HG03442 (cell line): Measurements from ENCODE around the gene BAK1.
"Not testable (repeated sequence)": the region's sequence is repeated elsewhere in the genome, so short reads cannot be mapped to it uniquely, and the experiment has no call there.

ENCODE experiments used
- ATAC-seq: cut with Tn5 transposase; IDR thresholded peaks from one replicate; pipeline ENCODE4 v1.9.1; 2021; ENCODE audit warnings: mild to moderate bottlenecking, moderate library complexity; ENCODE audit not compliant: unreplicated experiment

Gene BAK1

DNA sequence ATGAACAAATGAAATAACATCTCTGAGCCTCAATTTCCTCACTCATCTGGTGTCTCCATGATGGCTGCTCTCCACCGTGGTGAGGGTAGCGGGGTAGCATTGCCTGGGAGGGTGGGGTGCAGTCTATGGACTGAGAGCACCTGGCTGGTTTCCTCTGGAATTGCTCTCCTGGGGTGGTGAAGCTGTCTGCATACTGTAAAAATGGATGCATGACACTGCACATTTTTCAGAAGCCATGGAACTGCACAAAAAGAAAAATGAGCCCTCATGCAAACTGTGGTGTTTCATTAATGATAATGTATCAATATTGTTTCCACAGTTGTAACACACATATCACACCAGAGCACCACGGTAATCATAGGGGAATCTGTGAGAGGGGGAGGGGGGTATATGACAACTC, 28.9 kb upstream of the BAK1 start:
- no peak for ATAC-seq

- ATAC-seq: no peak
Measured at GRCh38 chr6:33607784-33608161, 27.7 kb upstream of the BAK1 start.

DNA sequence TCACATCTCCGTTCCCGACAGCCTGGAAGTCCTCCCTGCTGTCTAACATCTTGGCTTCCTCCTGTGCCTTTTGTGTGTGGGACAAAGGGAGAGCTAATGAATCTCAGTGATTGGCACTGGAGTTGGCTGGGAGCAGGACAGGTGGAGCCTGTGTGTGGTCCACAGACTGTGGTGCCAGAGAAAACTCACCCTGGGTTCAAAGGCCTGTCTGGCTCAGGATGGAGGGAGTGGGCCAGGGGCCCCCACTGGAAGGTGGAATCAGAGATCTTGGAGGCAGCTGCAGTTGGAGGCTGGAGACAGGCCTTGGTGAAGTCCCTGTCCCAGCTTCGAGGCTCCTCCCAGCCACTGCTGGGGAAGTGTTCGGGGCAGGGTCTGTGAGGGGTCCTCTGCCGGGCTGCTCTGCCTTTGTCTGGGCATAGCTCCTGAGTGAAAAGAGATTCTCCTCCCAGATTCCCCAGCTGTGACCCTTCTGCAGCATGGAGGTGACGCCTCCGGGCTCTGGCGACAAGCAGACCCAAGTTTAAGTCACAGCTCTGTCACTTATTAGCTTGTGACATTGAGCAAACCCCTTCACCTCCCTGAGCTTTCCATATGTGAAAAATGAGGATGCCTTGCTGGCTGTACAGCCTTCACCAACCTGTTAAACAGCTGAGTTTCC, 27.2 kb upstream of the BAK1 start:
- ATAC-seq: no peak

GRCh38 chr6:33606642-33607041, 26.6 kb upstream of the BAK1 start:
- ATAC-seq: no peak

DNA sequence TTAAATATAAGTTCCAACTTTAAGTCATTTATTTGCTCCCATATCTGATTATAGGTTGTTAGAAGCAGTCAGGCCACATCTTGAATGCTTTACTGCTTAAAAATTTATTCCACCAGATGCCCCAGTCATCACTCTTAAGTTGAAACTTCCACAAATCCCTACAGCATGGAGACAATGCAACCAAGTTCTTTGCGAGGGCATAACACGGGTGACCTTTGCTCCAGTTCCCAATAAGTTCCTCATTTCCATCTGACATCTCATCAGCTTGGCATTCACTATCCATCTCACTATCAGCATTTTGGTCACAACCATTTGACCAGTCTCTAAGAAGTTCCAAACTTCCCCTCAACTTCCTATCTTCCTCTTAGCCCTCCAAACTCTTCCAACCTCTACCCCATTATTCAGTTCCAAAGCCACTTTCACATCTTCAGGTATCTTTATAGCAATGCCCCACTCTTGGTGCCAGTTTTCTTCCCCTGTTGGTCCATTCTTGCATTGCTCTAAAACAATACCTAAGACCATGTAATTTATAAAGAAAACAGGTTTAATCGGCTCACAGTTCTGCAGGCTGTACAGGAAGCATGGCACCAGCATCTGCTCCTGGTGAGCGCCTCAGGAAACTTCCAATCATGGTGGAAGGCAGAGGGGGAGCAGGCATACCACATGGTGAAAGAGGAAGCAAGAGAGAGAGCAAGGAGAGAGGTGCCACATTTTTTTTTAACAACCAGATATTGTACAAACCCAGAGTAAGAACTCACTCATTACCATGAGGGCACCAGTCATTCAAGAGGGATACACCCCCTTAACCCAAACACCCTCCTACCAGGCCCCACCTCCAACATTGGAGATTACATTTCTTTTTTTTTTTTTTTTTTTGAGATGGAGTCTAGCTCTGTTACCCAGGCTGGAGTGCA, 25.1 kb upstream of the BAK1 start:
- no peak for ATAC-seq

- no peak for ATAC-seq
Measured at GRCh38 chr6:33602180-33602579, 22.1 kb upstream of the BAK1 start.

DNA sequence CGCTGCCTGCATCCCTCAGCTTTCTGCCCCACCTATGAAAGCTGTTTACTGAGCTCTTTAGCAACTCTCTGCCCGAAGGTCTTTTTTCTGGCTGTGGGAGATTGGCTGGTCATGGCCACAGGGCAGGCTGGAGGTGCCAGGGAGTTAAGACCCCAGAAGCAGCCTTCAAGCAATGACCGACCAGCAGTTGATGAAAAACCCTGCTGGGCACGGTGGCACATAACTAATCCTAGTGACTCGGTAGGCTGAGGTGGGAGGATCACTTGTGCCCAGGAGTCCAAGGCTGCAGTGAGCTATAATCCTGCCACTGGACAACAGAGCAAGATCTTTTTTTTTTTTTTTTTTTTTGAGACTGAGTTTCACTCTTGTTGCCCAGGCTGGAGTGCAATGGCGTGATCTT, 20.7 kb upstream of the BAK1 start:
- ATAC-seq: no peak

- no peak for ATAC-seq
Measured at GRCh38 chr6:33599413-33599938, 19.4 kb upstream of the BAK1 start.

DNA sequence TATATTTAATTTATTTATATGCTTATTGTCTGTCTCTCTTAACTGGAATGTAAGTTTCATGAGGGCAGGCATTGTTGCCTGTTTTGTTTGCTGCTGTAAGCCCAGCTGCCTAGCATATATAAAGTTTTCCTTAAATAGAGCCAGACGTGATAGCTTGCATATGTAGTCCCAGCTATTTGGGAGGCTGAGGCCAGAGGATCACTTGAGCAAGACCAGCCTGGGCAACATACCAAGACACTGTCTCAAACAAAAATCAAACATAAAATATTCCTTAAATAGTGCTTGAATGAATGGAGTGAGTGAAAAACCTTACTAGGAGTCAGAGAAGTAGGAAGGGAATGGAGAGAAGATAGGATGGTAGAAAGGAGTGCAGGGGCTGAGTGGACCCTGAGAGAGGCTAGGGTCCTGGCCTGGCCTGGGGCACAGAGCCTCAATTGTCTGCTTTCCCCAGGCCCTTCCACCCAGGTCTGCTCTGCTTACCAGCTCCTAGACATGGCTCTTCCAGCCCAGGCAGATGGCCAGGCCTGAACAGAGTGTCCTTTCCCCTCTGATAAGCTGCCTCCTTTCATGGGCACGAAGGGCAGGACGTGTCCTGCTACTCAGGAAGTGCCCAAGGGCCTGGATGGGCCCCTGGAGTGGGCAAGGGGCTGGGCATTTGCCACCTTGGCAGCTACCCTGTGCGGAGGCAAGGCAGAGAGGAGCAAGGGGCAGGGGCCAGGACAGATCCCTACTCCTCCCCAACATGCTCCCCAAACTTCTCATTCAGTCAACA, 17.7 kb upstream of the BAK1 start:
- ATAC-seq: no peak

DNA sequence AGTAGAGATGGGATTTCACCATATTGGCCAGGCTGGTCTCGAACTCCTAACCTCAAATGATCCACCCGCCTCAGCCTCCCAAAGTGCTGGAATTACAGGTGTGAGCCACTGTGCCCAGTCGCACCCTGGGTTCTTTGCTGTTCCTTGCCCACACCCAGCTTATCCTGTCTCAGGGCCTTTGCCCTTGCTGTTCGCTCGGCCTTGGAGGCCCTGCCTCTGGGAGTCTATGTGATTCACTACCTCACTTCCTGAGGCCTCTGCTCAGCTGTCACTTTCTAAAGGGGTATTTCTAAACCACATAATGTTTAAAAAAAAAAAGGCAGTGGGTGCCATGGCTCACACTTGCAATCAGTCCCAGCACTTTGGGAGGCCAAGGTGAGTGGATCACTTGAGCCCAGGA, 16.8 kb upstream of the BAK1 start:
- not testable (repeated sequence) for ATAC-seq

DNA sequence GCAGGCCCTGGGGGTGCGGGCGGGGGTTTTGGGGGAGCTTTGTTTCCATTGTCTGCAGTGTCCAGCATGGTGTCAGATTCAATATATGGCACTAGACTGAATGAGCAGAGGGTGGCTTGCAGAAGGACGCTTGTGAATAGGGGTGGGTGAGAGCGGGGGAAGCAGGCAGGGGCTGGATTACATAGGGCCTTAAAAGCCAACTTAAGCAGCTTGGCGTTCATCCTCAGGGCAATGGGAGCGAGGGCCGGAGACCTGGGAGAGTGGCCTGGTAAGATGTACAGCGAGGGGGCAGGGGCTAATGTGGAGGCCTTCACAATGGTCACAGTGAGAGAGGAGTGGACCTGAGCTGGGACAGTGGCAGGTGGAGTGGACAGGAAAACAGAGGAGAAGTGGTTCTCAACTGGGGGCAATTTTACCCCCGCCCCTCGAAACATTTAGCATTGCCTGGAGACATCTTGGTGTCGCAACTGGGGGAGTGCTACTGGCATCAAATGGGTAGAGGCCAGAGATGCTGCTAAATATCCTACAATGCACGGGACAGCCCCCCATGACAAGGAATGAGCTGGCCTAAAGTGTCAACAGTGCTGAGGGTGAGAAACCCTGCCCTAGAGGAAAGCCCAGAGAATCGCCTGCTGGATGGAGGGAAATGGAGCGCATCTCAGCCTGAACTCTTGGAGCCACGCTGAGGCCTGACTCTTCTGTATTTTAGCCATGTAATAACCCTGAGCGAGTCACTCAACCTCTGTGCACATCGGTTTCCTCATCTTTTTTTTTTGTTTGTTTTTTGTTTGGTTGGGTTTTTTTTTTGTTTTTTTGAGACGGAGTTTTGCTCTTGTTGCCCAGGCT, 15.1 kb upstream of the BAK1 start:
- no peak for ATAC-seq

DNA sequence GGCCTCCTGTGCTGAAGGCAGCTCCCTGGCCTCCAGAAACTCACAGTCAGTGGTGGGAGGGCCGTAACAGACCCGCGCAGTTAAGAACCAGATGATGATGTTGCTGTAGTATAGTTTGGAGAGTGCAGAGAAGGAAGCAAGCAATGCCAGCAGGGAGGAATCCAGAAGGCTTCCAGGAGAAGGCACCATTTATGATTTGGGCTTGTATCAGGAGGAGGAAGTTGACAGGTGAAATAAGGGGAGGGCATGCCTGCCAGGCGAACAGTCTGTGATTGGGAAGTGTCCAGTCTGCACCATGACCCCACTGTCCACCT, 13.3 kb upstream of the BAK1 start:
- no peak for ATAC-seq

DNA sequence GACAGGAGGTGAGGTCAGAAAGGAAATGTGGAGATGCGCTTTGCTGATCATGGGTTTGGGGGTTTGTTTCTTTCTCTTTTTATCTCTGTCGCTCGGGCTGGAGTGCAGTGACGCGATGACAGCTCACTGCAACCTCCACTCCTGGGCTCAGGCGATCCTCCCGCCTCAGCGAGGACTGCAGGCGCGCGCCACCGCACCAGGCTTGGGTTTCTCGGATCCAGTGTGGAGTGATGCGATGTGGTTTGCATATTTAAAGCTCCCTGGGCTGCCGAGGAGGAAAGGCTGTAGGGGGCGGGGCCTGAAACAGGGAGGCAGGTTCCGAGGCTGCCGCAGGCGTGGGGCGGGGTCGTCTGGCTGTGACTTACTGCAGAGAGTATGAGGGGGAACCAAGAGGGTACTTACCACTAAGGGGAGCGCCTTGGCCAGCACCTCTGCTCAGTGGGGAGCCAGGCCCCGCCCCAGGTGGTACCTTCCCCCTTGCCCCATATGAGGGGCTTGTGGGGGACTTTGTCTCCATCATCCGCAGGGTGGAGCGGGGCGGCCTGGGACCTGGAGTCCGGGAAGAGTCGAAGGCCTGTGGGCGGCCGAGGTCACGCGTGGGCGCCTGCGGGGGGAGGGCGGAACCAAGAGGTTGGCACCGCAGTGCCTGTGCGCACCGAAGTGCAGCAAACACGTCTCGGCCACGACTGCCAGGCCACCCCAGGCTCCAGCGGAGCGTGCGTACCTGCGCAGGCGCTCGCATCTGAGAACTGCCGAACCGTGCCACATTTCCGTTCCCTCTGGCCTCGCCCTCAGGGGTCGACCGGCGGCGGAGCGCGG, 12.7 kb upstream of the BAK1 start:
- peak; percentile 41 for ATAC-seq

GRCh38 chr6:33592280-33592594, 12.2 kb upstream of the BAK1 start:
- no peak for ATAC-seq

GRCh38 chr6:33591424-33592032, 11.5 kb upstream of the BAK1 start:
- ATAC-seq: no peak

DNA sequence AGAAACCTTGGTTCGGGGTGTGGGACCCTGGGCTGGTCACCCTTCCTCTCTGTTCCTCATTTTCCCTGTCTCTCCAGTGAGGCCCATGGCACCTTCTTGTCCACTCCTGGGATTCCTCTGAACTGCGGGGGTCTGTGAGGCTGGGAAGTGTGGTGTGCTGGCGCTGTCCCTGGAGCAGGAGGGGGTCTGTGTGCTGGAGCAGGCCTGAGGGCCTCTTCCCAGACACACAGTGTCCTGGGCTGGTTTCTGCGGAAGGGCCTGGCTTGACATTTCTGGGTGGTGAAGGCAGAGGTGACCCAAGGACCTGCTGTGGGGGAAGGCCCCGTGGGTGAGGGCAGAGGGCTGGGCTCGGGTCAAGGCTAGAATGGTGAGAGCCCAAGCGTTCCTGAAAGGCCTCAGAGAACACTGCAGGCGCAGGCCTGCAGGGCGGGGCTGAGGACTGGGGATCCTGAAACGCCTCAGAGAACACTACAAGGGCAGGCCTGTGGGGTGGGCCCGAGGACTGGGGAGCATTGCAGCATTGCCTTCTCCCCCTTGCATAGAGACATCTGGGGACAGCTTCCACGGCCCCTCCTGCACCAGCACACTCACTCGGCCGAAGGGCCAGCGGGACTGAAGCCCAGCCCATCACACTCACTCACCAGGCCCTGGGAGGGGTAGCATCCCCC, 10.6 kb upstream of the BAK1 start:
- ATAC-seq: no peak

DNA sequence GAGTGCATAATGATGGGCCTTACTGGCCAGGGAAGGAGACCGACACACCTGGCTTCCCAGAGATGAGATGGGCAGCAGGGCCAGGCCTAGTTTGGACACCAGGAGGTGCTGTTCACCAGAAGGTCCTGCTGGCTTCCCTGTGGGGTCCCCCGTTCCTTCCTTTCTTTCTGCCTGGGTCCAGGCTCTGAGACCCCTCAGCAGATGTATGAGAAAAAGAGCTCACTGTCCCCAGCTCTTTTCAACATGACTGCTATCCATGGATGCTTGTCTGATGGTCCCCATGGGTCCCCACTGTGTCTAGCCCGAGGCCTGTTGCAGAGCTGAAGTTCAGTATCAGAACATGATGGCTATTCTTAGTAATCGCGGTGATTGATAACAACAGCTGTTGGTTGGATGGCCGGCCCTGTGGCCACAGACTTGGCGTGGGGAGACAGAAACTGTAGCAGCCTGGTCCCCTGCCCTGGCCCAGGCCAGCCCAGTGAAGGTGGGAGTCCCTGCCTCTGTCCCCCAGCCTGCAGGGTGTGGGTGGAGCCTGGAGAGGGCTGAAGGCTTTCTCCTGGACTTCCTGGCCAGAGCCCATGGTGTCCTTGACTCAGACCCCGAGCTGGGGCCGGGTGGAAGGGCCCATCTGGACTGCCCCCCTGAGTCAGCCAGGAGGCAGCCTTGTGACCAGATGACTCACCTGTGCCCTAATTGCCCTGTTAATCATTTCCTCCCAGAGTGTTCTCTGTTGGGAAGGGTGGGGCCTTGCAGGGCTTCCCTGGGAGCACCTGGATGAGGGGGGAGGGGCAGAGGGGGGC, 9.9 kb upstream of the BAK1 start:
- ATAC-seq: no peak

DNA sequence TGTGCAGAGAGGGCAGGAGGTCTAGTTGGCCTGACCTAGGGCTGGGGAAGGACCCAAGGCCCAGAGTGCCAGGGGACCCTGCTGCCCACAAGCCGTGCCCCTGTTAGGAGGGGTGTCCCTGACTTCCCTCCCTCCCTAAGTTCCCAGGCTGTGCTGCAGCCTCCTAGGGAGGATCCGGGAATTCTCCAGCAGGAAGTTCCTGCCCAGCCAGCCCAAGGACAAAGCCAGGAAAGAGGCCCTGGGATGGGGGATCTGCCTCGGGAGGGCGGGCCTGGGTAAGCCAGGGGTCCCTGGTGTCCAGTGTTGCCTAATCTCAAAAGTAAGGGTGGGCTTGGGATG, 9.3 kb upstream of the BAK1 start:
- ATAC-seq: no peak
